ENCODE measurements around the gene KRT24.

DNA sequence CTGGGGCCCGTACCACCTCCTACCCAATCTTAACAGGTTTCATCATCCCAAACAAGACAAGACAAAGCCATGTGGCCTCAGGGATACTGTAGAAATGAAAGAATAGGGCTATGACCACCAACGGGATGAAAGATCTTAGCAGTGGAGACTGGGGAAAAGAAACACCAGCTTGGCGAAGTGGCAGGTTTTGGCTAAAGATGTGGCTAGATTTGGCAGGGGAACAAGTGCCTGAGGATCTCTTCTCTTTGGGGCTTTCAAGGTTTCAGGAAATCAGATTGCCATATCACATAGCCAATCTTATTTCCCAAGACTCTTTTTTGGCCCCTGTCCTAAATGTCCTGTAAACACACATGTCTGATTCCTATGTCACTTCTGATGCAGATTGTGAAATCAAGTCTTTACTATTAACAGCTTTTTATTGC lies 6.9 kb downstream of the KRT24 start:
- no peak for TF ChIP-seq EZH2 (IDR thresholded peaks at IDR 0.05; ENCODE audit: insufficient read depth, low read length)
- TF ChIP-seq, protein P1, sequence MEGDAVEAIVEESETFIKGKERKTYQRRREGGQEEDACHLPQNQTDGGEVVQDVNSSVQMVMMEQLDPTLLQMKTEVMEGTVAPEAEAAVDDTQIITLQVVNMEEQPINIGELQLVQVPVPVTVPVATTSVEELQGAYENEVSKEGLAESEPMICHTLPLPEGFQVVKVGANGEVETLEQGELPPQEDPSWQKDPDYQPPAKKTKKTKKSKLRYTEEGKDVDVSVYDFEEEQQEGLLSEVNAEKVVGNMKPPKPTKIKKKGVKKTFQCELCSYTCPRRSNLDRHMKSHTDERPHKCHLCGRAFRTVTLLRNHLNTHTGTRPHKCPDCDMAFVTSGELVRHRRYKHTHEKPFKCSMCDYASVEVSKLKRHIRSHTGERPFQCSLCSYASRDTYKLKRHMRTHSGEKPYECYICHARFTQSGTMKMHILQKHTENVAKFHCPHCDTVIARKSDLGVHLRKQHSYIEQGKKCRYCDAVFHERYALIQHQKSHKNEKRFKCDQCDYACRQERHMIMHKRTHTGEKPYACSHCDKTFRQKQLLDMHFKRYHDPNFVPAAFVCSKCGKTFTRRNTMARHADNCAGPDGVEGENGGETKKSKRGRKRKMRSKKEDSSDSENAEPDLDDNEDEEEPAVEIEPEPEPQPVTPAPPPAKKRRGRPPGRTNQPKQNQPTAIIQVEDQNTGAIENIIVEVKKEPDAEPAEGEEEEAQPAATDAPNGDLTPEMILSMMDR (IDR thresholded peaks at IDR 0.05; ENCODE audit: insufficient read depth, low read depth, low read length): no peak

All from astrocyte (in vitro differentiated cells and primary cell).